Endothelial cell of umbilical vein (primary cell): Measurements from ENCODE around the gene PRPS1L1. TPM values are rescaled to one million over a fixed set of nuclear protein-coding genes. Genes with fewer than 3 reads are reported as not detected.

Source experiments
- BruUV-seq: library from RNA; stranded (reverse); fragments of 400-500 nt; replicated peaks from 2 replicates; lab custom pipeline; 2021; lab: Mats Ljungman, UMichigan
- CTCF ChIA-PET: fragments of 300-600, 350-600 bp; sonication (Branson Sonifier 250); formaldehyde crosslinking; loops from one replicate; lab custom pipeline; 2021; ENCODE audit warnings: antibody characterized with exemption, inconsistent platforms; lab: Charles Lee
- POLR2A ChIA-PET: fragments of 300-600, 350-600 bp; sonication (Branson Sonifier 250); formaldehyde crosslinking; loops from one replicate; lab custom pipeline; 2021; ENCODE audit warnings: antibody characterized with exemption, inconsistent platforms; lab: Charles Lee
- DNase-seq: peaks from one replicate; pipeline ENCODE4 v3.0.0-alpha.2; 2011; ENCODE audit warnings: low read depth, low spot score
- FAIRE-seq: peaks from 2 replicates; lab custom pipeline; 2011; peaks lifted over from hg19 to GRCh38; lab: Jason Lieb, UNC
- H2AFZ ChIP-seq: 2 replicates; pipeline ENCODE4 v1.6.0; 2012; ENCODE audit warnings: low read depth, low read length, control low read depth, inconsistent platforms
- H3K27ac ChIP-seq: 2 replicates; pipeline ENCODE4 v1.5.1; 2011; ENCODE audit warnings: low read depth, mild to moderate bottlenecking, control low read depth, low read length, moderate library complexity; ENCODE audit not compliant: insufficient read depth
- H3K27me3 ChIP-seq, 2 experiments: 2 replicates each; pipeline versions ENCODE4 v1.6.0 to v1.6.1; 2011; ENCODE audit warnings: low read length in 2 of 2, mixed read lengths in 1 of 2; ENCODE audit not compliant: control insufficient read depth in 2 of 2, insufficient read depth in 2 of 2
- H3K36me3 ChIP-seq, 2 experiments: 2 replicates in 1 of 2; 3 replicates in 1 of 2; pipeline ENCODE4 v1.5.1; 2011; ENCODE audit warnings: low read length in 2 of 2, mild to moderate bottlenecking in 1 of 2, moderate library complexity in 1 of 2; ENCODE audit not compliant: control insufficient read depth in 2 of 2, insufficient read depth in 2 of 2; ENCODE audit errors: extremely low read depth in 1 of 2
- H3K4me1 ChIP-seq: 3 replicates; pipeline ENCODE4 v1.5.1; 2011; ENCODE audit warnings: mild to moderate bottlenecking, low read length; ENCODE audit not compliant: control insufficient read depth, insufficient read depth; ENCODE audit errors: extremely low read depth
- H3K4me2 ChIP-seq: 2 replicates; pipeline ENCODE4 v1.6.1; 2011; ENCODE audit warnings: low read length, control low read depth, mixed read lengths; ENCODE audit not compliant: insufficient read depth
- H3K4me3 ChIP-seq, 3 experiments: fragments of 200-600 bp in 1 of 3; sonication (generic), shearing (Covaris generic) in 1 of 3; replicated peaks in 1 of 3; 2 replicates each; pipeline ENCODE4 v1.5.1; 2011 to 2016; ENCODE audit warnings: control low read depth in 3 of 3, low read length in 3 of 3, mild to moderate bottlenecking in 2 of 3, inconsistent platforms in 1 of 3, low read depth in 1 of 3, moderate library complexity in 1 of 3; ENCODE audit not compliant: insufficient read depth in 1 of 3
- H3K79me2 ChIP-seq: 2 replicates; pipeline ENCODE4 v1.6.0; 2012; ENCODE audit warnings: low read length, inconsistent platforms; ENCODE audit not compliant: control insufficient read depth, insufficient read depth
- H3K9ac ChIP-seq: replicated peaks from 2 replicates; pipeline ENCODE3; 2011; ENCODE audit warnings: low read length, control low read depth; ENCODE audit not compliant: insufficient read depth; ENCODE audit errors: extremely low read depth
- H3K9me1 ChIP-seq: replicated peaks from 3 replicates; pipeline ENCODE4 v1.6.0; 2011; ENCODE audit warnings: mild to moderate bottlenecking, low read length; ENCODE audit not compliant: control insufficient read depth, insufficient read depth; ENCODE audit errors: extremely low read depth
- H3K9me3 ChIP-seq: replicated peaks from 2 replicates; pipeline ENCODE4 v1.5.1; 2012; ENCODE audit warnings: low read length, inconsistent platforms; ENCODE audit not compliant: control insufficient read depth, insufficient read depth
- H4K20me1 ChIP-seq: replicated peaks from 2 replicates; pipeline ENCODE3; 2011; ENCODE audit warnings: mild to moderate bottlenecking, low read length; ENCODE audit not compliant: control insufficient read depth, insufficient read depth; ENCODE audit errors: extremely low read depth
- EZH2 ChIP-seq: IDR thresholded peaks from 2 replicates; pipeline ENCODE4 v1.6.1; 2012; ENCODE audit warnings: borderline replicate concordance, low read depth, mild to moderate bottlenecking, moderate library complexity, low read length, inconsistent platforms; ENCODE audit not compliant: severe bottlenecking
- FOS ChIP-seq: IDR thresholded peaks from 2 replicates; pipeline ENCODE4 v1.6.1; 2011; ENCODE audit warnings: mild to moderate bottlenecking, low read length, moderate library complexity, borderline replicate concordance; ENCODE audit not compliant: insufficient read depth
- GATA2 ChIP-seq: IDR thresholded peaks from 2 replicates; pipeline ENCODE4 v1.7.0; 2011; ENCODE audit warnings: low read depth, mild to moderate bottlenecking, moderate library complexity, mixed read lengths, low read length; ENCODE audit not compliant: insufficient read length, insufficient read depth
- JUN ChIP-seq: IDR thresholded peaks from 2 replicates; pipeline ENCODE4 v1.6.1; 2011; ENCODE audit warnings: borderline replicate concordance, low read depth; ENCODE audit not compliant: insufficient read length, insufficient read depth
- MAX ChIP-seq: IDR thresholded peaks from 2 replicates; pipeline ENCODE4 v1.6.1; 2011; ENCODE audit not compliant: insufficient read depth, insufficient read length
- MYC ChIP-seq: IDR thresholded peaks from one replicate; pipeline ENCODE4 v1.6.1; 2011; ENCODE audit warnings: mild to moderate bottlenecking, low read depth, low read length
- POLR2A ChIP-seq: IDR thresholded peaks from 2 replicates; pipeline ENCODE4 v1.6.1; 2012; ENCODE audit warnings: low read depth, mild to moderate bottlenecking, control low read depth, low read length
- POLR2AphosphoS5 ChIP-seq: IDR thresholded peaks from 2 replicates; pipeline ENCODE4 v1.6.1; 2012; ENCODE audit warnings: low read depth, mild to moderate bottlenecking, control low read depth, low read length, moderate library complexity; ENCODE audit not compliant: insufficient read depth
- dilution Hi-C: fragments of 300-500 bp; cut with MboI; formaldehyde crosslinking; loops from one replicate; pipeline ENCODE4 v1.15.0; 2019; ENCODE audit warnings: low sequenced_read_pairs; ENCODE audit not compliant: extremely low pct_ligation_motif_present
- intact Hi-C: fragments of 100-400 bp; cut with micrococcal nuclease; formaldehyde crosslinking; loops from one replicate; pipeline ENCODE4 v1.10.0; 2022
- polyA plus RNA-seq, 4 experiments: library from polyadenylated mRNA; depleted of rRNA in 3 of 4; stranded (reverse) in 3 of 4; unstranded in 1 of 4; fragments of >200 nt; gene quantifications; 2 replicates each; pipeline versions ENCODE4 v1.2.1 to v1.2.3, GENCODE V29; 2011 to 2012; ENCODE audit warnings: missing spikeins in 1 of 4
- total RNA-seq: library from RNA; stranded (reverse); gene quantifications from 2 replicates; pipeline ENCODE4 v1.2.3, GENCODE V29; 2021
- TF ChIP-seq, protein P1 (sequence below), 2 donors: IDR thresholded peaks; 1 replicate in 1 of 2; 2 replicates in 1 of 2; pipeline ENCODE4 v1.5.1; 2011; ENCODE audit warnings: low read length in 2 of 2, mild to moderate bottlenecking in 2 of 2, moderate library complexity in 2 of 2, control low read depth in 1 of 2, inconsistent platforms in 1 of 2, low read depth in 1 of 2; ENCODE audit not compliant: insufficient read depth in 1 of 2; ENCODE audit errors: extremely low read depth in 1 of 2

The PRPS1L1 gene
- total and polyA plus RNA-seq, 2 donors (not counting 3 experiments of a cell fraction or from before 2014, with no cell fraction given) = not detected

- Histone ChIP-seq H3K9ac (no peak overlapping the region), H3K27ac (no peak overlapping the region), H3K4me3 (no peak overlapping the region), H3K36me3 (no peaks in the 10 kb centered on the region), H3K4me2 (no peak overlapping the region), H4K20me1 (no peaks in the 10 kb centered on the region), H3K4me1 (no peaks in the 10 kb centered on the region), H3K27me3 (no peaks in the 10 kb centered on the region), H3K9me1 (no peaks in the 10 kb centered on the region), H3K79me2 (no peaks in the 10 kb centered on the region), H3K9me3 (no peaks in the 10 kb centered on the region), H2AFZ (no peak overlapping the region)
- BruUV-seq = no TSS peak
- TF ChIP-seq, protein P1, sequence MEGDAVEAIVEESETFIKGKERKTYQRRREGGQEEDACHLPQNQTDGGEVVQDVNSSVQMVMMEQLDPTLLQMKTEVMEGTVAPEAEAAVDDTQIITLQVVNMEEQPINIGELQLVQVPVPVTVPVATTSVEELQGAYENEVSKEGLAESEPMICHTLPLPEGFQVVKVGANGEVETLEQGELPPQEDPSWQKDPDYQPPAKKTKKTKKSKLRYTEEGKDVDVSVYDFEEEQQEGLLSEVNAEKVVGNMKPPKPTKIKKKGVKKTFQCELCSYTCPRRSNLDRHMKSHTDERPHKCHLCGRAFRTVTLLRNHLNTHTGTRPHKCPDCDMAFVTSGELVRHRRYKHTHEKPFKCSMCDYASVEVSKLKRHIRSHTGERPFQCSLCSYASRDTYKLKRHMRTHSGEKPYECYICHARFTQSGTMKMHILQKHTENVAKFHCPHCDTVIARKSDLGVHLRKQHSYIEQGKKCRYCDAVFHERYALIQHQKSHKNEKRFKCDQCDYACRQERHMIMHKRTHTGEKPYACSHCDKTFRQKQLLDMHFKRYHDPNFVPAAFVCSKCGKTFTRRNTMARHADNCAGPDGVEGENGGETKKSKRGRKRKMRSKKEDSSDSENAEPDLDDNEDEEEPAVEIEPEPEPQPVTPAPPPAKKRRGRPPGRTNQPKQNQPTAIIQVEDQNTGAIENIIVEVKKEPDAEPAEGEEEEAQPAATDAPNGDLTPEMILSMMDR (IDR thresholded peaks at IDR 0.05; ENCODE audit: extremely low read depth in 1 of 2, insufficient read depth in 1 of 2, low read depth in 1 of 2, low read length in 2 of 2) = no peak
- no peak for FAIRE-seq
- ChIA-PET POLR2A (no interaction called here), CTCF (interaction anchor here (1.1 to 1.5 kb wide), 3 partner anchors 9 to 332 kb away, joined by 3 read pairs; no protein-coding TSS in a partner anchor)
- dilution Hi-C loops = no loop called here
- no peak for DNase-seq
- intact Hi-C loops = no loop called here
Observed at GRCh38 chr7:18038382-18038781, 10.7 kb upstream of the PRPS1L1 start.

- FAIRE-seq (no peak), DNase-seq (no peak)
- ChIA-PET CTCF (interaction anchor here (1.1 to 1.5 kb wide), 3 partner anchors 10 to 331 kb away, joined by 3 read pairs; no protein-coding TSS in a partner anchor), POLR2A (no interaction called here)
- Histone ChIP-seq H4K20me1 (no peaks in the 10 kb centered on the region), H3K4me2 (no peak overlapping the region), H3K9ac (no peak overlapping the region), H3K4me1 (no peaks in the 10 kb centered on the region), H3K79me2 (no peaks in the 10 kb centered on the region), H3K9me3 (no peaks in the 10 kb centered on the region), H2AFZ (peak overlapping the region; percentile 18), H3K36me3 (no peaks in the 10 kb centered on the region), H3K9me1 (no peaks in the 10 kb centered on the region), H3K4me3 (no peak overlapping the region), H3K27ac (no peak overlapping the region), H3K27me3 (no peaks in the 10 kb centered on the region)
- intact Hi-C loops = no loop called here
- no TSS peak for BruUV-seq
- TF ChIP-seq MYC (no peak), FOS (no peak), POLR2AphosphoS5 (no peak), POLR2A (no peak), JUN (no peak), GATA2 (no peak), MAX (no peak), EZH2 (no peak)
- TF ChIP-seq, protein P1 (IDR thresholded peaks at IDR 0.05; ENCODE audit: extremely low read depth in 1 of 2, insufficient read depth in 1 of 2, low read depth in 1 of 2, low read length in 2 of 2) = no peak
- dilution Hi-C loops = no loop called here
Observed at GRCh38 chr7:18037609-18038008, 10.0 kb upstream of the PRPS1L1 start.
